Liver (tissue), 9 donors: ENCODE results near the gene ATF5. TPM values are rescaled to one million over a fixed set of nuclear protein-coding genes. Genes with fewer than 3 reads are reported as not detected.
A peak's percentile ranks its signal among the peaks of the same experiment; 100 is the strongest.

Experiments used
- DNase-seq: peaks from one replicate; pipeline ENCODE4 v3.0.0-alpha.2; 2017; ENCODE audit warnings: low spot score
- H3K27ac ChIP-seq, 2 donors: one replicate each; pipeline ENCODE4 v1.7.0; 2013; ENCODE audit warnings: inconsistent platforms in 2 of 2, low read length in 2 of 2, control low read depth in 1 of 2, low read depth in 1 of 2, mild to moderate bottlenecking in 1 of 2
- H3K27me3 ChIP-seq, 4 donors: one replicate each; pipeline versions ENCODE4 v1.6.1 to v1.7.0; 2013; ENCODE audit warnings: low read length in 3 of 4, inconsistent platforms in 1 of 4, mild to moderate bottlenecking in 1 of 4, moderate library complexity in 1 of 4; ENCODE audit not compliant: control insufficient read depth in 4 of 4, insufficient read depth in 4 of 4
- H3K36me3 ChIP-seq, 4 donors: one replicate each; pipeline versions ENCODE4 v1.6.1 to v1.7.0; 2013; ENCODE audit warnings: low read length in 3 of 4, mild to moderate bottlenecking in 3 of 4, low read depth in 1 of 4, moderate library complexity in 1 of 4; ENCODE audit not compliant: control insufficient read depth in 4 of 4, insufficient read depth in 3 of 4
- H3K4me1 ChIP-seq, 4 donors: one replicate each; pipeline versions ENCODE4 v1.6.1 to v1.7.0; 2013; ENCODE audit warnings: low read length in 3 of 4, mild to moderate bottlenecking in 3 of 4, moderate library complexity in 1 of 4; ENCODE audit not compliant: control insufficient read depth in 4 of 4, insufficient read depth in 4 of 4
- H3K4me3 ChIP-seq, 3 donors: one replicate each; pipeline versions ENCODE4 v1.6.1 to v1.7.0; 2013; ENCODE audit warnings: low read length in 3 of 3, control low read depth in 1 of 3, low read depth in 1 of 3, mild to moderate bottlenecking in 1 of 3
- H3K9ac ChIP-seq, 2 donors: one replicate each; pipeline ENCODE4 v1.7.0; 2013; ENCODE audit warnings: low read length in 2 of 2, mild to moderate bottlenecking in 2 of 2, moderate library complexity in 2 of 2, control low read depth in 1 of 2, low read depth in 1 of 2
- H3K9me3 ChIP-seq, 4 donors: one replicate each; pipeline versions ENCODE4 v1.6.1 to v1.7.0; 2013; ENCODE audit warnings: low read length in 3 of 4; ENCODE audit not compliant: control insufficient read depth in 4 of 4
- EGR1 ChIP-seq, 2 donors: IDR thresholded peaks; 2 replicates each; pipeline ENCODE4 v1.6.1; 2016 to 2018; ENCODE audit warnings: antibody characterized with exemption in 2 of 2, low read depth in 2 of 2
- FOXA1 ChIP-seq: IDR thresholded peaks from 2 replicates; pipeline ENCODE4 v1.6.1; 2016; ENCODE audit warnings: antibody characterized with exemption
- FOXA2 ChIP-seq: IDR thresholded peaks from 2 replicates; pipeline ENCODE4 v1.6.1; 2016; ENCODE audit warnings: antibody characterized with exemption
- GABPA ChIP-seq, 2 donors: IDR thresholded peaks in 1 of 2; conservative IDR thresholded peaks in 1 of 2; 2 replicates each; pipeline ENCODE4 v1.6.1; 2016; ENCODE audit warnings: antibody characterized with exemption in 2 of 2, mild to moderate bottlenecking in 1 of 2, moderate library complexity in 1 of 2
- HNF4A ChIP-seq, 2 donors: conservative IDR thresholded peaks; 2 replicates each; pipeline ENCODE4 v1.6.1; 2016; ENCODE audit warnings: antibody characterized with exemption in 2 of 2, mild to moderate bottlenecking in 2 of 2
- HNF4G ChIP-seq: IDR thresholded peaks from 2 replicates; pipeline ENCODE4 v1.6.1; 2016; ENCODE audit warnings: antibody characterized with exemption
- JUND ChIP-seq, 2 donors: IDR thresholded peaks; 2 replicates each; pipeline ENCODE4 v1.6.1; 2016; ENCODE audit warnings: antibody characterized with exemption in 2 of 2
- NR2F2 ChIP-seq: IDR thresholded peaks from 2 replicates; pipeline ENCODE4 v1.6.1; 2016; ENCODE audit warnings: antibody characterized with exemption
- RAD21 ChIP-seq, 2 donors: IDR thresholded peaks; 2 replicates each; pipeline ENCODE4 v1.6.1; 2016; ENCODE audit warnings: antibody characterized with exemption in 2 of 2, mild to moderate bottlenecking in 2 of 2
- REST ChIP-seq: IDR thresholded peaks from 2 replicates; pipeline ENCODE4 v1.6.1; 2016; ENCODE audit warnings: antibody characterized with exemption, mild to moderate bottlenecking
- RXRA ChIP-seq, 2 donors: IDR thresholded peaks; 2 replicates each; pipeline ENCODE4 v1.6.1; 2017 to 2018; ENCODE audit warnings: antibody characterized with exemption in 2 of 2, mild to moderate bottlenecking in 1 of 2
- SP1 ChIP-seq: IDR thresholded peaks from 2 replicates; pipeline ENCODE4 v1.6.1; 2018; ENCODE audit warnings: antibody characterized with exemption, mild to moderate bottlenecking
- TAF1 ChIP-seq: conservative IDR thresholded peaks from 2 replicates; pipeline ENCODE4 v1.6.1; 2016; ENCODE audit warnings: antibody characterized with exemption, mild to moderate bottlenecking
- YY1 ChIP-seq: IDR thresholded peaks from 2 replicates; pipeline ENCODE4 v1.6.1; 2016; ENCODE audit warnings: antibody characterized with exemption, mild to moderate bottlenecking
- ZBTB33 ChIP-seq: IDR thresholded peaks from 2 replicates; pipeline ENCODE4 v1.6.1; 2016; ENCODE audit warnings: antibody characterized with exemption
- WGBS: extraction: QIAGEN DNeasy Blood & Tissue Kit; methylation state at CpG from one replicate; pipeline ENCODE4 v1.1.7; 2013; 5-methylcytosine and 5-hydroxymethylcytosine counted together
- polyA plus RNA-seq, 2 donors: library from polyadenylated mRNA; stranded (reverse) in 1 of 2; unstranded in 1 of 2; fragments of 200-250 nt in 1 of 2; fragments of >200 nt in 1 of 2; fragmentation: Nextera tagmentation in 1 of 2; extraction: Ambion mirVana in 1 of 2; gene quantifications; one replicate each; pipeline versions ENCODE4 v1.2.1 to v1.2.3, GENCODE V29; 2013 to 2015
- total RNA-seq, 2 donors: library from RNA; depleted of rRNA; stranded (reverse); fragments of >200 nt; gene quantifications; one replicate each; pipeline ENCODE4 v1.2.3, GENCODE V29; 2014
- TF ChIP-seq, protein P1 (sequence below): IDR thresholded peaks from 2 replicates; pipeline ENCODE4 v1.6.1; 2016; ENCODE audit warnings: antibody characterized with exemption
- TF ChIP-seq, protein P2 (sequence below): IDR thresholded peaks from 2 replicates; pipeline ENCODE4 v1.6.1; 2016; ENCODE audit warnings: antibody characterized with exemption
- TF ChIP-seq, protein P3 (sequence below): fragments of 150-350 bp; IDR thresholded peaks from 2 replicates; pipeline ENCODE4 v1.5.1; 2017; ENCODE audit warnings: improper control_type of control experiment, low read depth, low read length; ENCODE audit not compliant: missing input control
- donor health status: healthy.
- donor health status: healthy.
- donor health status: healthy.
- donor health status: healthy.
- donor health status: healthy.

The ATF5 gene
- total and polyA plus RNA-seq, 4 donors, result 42.3 to 2,086 (median 347) TPM

GRCh38 chr19:49916839-49917733, 11.9 kb upstream of the ATF5 start:
- H3K27me3 ChIP-seq, result no peaks in the 10 kb centered on the region
- H3K4me1 ChIP-seq, result peaks cover 5 to 41% (median 19%) of the 10 kb centered on the region in 4 donors
- DNase-seq, result no peak
- H3K9me3 ChIP-seq, result no peaks in the 10 kb centered on the region
- 37% methylated on average over 21 of the region's 21 CpGs for WGBS
- peak overlapping the region; percentile 30 to 67 for H3K9ac ChIP-seq
- H3K36me3 ChIP-seq, result peaks cover 0 to 5% (median 3%) of the 10 kb centered on the region in 4 donors
- peak overlapping the region; percentile 38 to 61 (median 49) for H3K4me3 ChIP-seq
- H3K27ac ChIP-seq, result peak overlapping the region; percentile 91
- TF ChIP-seq SP1 (no peak), HNF4A (conservative IDR thresholded peaks at IDR 0.05) (peak; percentile 60 to 64), YY1 (peak; percentile 30), TAF1 (no peak), FOXA2 (no peak), FOXA1 (no peak), ZBTB33 (no peak), JUND (IDR thresholded peaks at IDR 0.05) (no peak), RAD21 (IDR thresholded peaks at IDR 0.05) (peak; percentile 84 to 86), HNF4G (no peak), NR2F2 (no peak), RXRA (IDR thresholded peaks at IDR 0.05) (peak; percentile 44 to 63), REST (peak; percentile 37), GABPA (IDR thresholded peaks at IDR 0.05 in 1 of 2, conservative IDR thresholded peaks at IDR 0.05 in 1 of 2) (no peak), EGR1 (IDR thresholded peaks at IDR 0.05; ENCODE audit: low read depth in 2 of 2) (no peak)
- TF ChIP-seq, protein P1, sequence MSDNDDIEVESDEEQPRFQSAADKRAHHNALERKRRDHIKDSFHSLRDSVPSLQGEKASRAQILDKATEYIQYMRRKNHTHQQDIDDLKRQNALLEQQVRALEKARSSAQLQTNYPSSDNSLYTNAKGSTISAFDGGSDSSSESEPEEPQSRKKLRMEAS, result peak; percentile 36
- TF ChIP-seq, protein P2, sequence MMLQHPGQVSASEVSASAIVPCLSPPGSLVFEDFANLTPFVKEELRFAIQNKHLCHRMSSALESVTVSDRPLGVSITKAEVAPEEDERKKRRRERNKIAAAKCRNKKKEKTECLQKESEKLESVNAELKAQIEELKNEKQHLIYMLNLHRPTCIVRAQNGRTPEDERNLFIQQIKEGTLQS, result no peak
- TF ChIP-seq, protein P3, sequence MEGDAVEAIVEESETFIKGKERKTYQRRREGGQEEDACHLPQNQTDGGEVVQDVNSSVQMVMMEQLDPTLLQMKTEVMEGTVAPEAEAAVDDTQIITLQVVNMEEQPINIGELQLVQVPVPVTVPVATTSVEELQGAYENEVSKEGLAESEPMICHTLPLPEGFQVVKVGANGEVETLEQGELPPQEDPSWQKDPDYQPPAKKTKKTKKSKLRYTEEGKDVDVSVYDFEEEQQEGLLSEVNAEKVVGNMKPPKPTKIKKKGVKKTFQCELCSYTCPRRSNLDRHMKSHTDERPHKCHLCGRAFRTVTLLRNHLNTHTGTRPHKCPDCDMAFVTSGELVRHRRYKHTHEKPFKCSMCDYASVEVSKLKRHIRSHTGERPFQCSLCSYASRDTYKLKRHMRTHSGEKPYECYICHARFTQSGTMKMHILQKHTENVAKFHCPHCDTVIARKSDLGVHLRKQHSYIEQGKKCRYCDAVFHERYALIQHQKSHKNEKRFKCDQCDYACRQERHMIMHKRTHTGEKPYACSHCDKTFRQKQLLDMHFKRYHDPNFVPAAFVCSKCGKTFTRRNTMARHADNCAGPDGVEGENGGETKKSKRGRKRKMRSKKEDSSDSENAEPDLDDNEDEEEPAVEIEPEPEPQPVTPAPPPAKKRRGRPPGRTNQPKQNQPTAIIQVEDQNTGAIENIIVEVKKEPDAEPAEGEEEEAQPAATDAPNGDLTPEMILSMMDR, result peak; percentile 73
